Activated CD8-positive, alpha-beta memory T cell treated with anti-CD3 and anti-CD28 coated beads, Interleukin-2, amount 50 U/mL, for 4 hours (primary cell): ENCODE measurements around the gene DMRTB1.

Experiments
- DNase-seq: peaks from one replicate; pipeline ENCODE4 v3.0.0-alpha.2; 2020

Gene DMRTB1

GRCh38 chr1:53465023-53465957 is 6.1 kb downstream of the DMRTB1 start:
- no peak for DNase-seq

GRCh38 chr1:53467391-53467790 is 8.2 kb downstream of the DMRTB1 start:
- no peak for DNase-seq

- DNase-seq = no peak
Measured at GRCh38 chr1:53468374-53468773, 9.2 kb downstream of the DMRTB1 start.

DNA sequence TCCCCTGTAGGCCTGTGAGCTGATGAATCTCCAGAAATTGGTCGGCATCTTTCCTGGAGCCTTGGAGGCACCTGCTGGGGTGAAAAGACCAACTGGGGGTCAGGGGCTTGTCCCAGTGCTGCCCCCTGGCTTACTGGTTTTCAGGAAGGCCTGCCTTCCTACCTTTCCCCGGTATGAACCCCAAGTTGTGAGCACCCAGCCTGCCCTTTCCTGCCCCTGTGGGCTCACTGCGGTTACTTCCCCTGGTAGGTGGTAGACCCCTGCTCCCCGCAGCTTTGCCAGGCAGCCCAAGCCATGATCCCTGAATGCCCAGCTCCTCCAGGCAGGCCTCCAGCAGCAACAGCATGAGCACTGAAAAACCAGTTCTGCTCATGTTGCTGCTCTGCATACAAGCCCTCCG is 10.2 kb downstream of the DMRTB1 start:
- DNase-seq = no peak

GRCh38 chr1:53470155-53470554 is 11.0 kb downstream of the DMRTB1 start:
- DNase-seq = no peak

- no peak for DNase-seq
Measured at GRCh38 chr1:53470584-53470983, 11.4 kb downstream of the DMRTB1 start.

- DNase-seq = no peak
Measured at GRCh38 chr1:53471000-53471399, 11.8 kb downstream of the DMRTB1 start.

- no peak for DNase-seq
Measured at GRCh38 chr1:53473463-53473862, 14.3 kb downstream of the DMRTB1 start.

GRCh38 chr1:53475664-53476063 is 16.5 kb downstream of the DMRTB1 start:
- DNase-seq = no peak

GRCh38 chr1:53476579-53476978 is 17.4 kb downstream of the DMRTB1 start:
- DNase-seq = no peak

DNA sequence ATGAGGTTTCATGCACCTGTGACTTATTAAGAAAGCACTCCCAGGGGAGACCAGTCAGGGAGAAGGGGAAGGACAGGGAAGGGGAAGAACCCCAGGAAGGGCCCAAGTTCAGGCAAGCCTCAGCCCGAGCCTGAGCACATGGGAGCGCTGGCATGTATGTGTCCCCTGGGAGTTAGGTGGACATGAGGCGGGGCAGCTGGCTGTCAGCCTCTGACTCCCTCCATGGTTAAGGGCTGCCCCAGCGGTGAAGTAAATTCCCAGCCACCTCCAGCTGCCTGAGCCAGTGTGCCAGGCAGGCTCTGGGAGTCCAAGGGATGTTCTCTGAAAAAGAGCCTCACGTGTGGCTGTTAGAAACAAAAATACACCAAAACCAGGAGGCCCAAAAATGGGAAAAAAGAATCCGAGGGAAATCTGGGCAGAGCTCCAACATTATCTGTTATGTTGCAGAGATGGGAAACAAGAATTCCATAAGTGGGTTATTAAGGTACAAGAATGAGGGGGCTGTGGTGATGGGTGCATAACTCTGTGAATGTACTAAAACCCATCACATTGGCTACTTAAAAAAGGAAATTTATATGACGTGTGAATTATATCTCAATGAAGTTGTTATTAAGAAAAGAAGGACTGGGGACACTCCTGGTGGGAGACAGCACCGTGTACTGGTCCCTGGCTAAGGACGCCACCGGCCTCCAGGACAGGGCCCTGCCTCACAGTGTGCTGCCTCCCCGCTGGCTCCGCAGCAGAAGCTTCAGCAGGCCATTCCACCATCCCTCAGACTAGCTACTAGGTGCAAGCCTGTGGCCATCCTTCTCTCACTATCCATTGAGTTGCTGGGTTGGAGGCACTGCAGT is 18.7 kb downstream of the DMRTB1 start:
- DNase-seq = no peak

DNA sequence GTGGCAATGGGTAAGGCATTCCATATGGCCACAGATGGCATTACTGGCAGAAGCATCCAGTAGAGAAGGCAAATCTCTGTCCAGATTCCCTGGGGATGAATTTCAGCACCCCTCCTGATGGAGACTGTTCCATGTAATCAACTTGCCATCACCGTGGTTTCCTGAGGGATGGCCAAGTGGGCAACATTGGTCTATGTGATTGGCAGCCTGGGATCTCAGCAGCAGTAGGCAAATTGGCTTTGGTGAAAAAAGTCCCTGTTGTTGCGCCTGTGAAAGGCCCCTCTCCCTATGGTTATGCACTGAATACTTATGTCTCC is 19.3 kb downstream of the DMRTB1 start:
- DNase-seq = no peak

DNA sequence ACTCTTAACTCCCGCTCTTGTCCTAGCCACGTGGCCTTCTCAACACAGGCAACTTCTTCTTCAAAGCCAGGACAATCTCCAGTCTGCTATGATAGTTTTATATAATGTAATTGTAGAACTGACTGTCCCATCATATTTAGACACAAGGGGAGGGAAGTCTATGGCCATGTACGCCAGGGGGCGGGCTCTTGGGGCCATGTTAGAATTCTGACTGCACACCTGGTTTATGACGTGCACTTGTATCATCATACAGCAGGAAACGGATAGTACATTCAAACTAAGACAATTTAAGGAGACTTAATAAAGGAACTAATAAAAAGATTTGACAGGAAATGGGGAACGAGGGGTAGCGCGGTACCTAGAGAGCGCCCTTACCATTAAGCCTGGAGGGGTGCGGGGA is 21.5 kb downstream of the DMRTB1 start:
- no peak for DNase-seq

DNA sequence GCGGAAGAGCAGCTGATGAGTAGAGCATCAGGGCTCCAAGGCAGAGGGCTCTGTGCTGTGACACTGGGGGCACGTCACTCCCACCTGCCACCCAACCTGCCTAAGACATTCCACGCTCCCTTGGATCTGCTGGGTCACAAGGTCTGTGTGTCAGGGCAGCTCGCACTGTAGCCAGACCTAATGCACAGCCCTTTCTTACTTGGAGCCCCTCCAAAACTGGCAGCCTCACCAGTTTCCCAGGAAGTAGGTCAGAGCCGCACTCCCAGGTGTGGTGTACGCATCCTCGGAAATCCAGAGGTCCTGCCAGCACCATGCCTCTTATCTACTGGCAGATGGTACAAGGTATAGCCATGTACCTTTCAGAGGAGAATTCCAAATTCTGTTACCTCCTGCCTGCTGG is 22.3 kb downstream of the DMRTB1 start:
- DNase-seq = no peak

- DNase-seq = no peak
Measured at GRCh38 chr1:53482441-53483153, 23.4 kb downstream of the DMRTB1 start.

DNA sequence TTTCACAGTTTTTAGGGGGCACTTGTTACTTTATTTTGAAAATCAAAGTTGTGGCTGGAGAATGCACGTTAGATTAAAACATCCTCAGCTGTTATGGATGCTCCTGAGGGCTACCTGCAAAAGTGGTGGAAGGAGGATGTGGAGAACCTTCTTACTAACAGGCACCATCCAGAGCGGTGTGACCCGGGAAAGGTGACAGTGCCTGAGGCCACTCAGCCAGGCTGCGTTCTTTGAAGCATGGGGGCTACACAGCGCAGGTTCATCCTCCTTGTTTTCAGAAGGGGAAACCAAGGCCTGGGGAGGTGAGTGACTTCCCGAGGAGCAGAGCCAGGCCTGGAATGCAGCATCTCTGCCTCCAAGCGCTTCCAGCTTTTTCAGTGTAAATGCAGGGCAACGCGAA is 24.0 kb downstream of the DMRTB1 start:
- no peak for DNase-seq

DNA sequence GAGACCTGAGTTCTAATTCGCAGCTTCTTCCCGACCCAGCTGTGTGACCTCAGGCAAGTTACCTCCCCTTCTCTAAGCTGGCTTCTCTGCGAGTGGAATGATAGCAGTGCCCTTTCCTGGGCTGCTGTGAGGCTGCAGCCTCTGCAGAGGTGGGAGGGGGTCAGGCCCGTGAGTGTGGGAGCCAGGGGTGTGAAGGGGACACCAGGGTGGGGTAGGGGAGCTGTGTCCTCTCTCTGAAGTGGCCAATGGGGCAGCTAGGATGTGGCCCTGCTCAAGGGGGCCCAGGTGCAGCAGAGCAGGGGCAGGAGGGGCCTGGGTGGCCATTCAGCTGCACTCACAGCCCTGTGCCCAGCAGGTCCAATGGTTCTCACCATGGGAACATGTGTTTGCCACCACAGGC is 24.5 kb downstream of the DMRTB1 start:
- no peak for DNase-seq

DNA sequence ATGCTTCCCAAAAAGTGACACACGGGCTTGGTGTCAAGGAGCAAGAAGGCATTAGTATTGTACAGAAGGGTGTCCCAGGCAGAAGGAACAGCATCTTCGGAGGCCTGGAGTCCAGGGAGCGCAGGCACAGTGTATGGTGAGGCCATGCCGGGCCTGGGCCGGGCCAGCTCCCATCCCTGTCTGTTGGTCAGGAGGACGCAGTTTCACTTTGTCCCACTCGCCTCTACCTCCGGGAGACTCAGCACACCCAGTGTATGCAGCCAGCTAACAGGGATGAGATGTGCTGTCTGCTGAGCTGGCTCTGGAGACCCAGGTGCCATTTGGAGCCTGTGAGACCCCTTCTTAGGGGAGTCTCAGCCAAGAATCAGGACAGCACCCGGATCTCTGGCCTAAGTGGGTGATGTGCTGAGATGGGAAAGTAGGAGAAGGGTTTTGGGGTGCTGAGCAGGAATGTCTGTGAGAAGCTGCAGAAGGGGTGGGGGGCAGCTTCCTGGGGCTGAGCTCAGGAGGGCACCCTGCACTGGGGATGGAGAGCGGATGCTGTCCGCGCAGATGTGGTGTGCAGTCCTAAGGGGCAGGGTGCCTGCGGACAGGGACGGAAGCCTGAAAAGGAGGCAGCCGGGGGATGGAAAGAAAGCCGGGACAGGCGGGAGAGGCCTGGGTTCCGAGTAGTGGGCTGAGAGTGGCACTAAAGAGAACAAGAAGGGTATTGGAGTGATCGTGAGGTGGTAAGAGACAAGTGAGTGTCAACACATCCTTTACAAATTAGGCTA is 25.7 kb downstream of the DMRTB1 start:
- no peak for DNase-seq

GRCh38 chr1:53485478-53486394 is 26.5 kb downstream of the DMRTB1 start:
- peak; percentile 67 for DNase-seq

DNA sequence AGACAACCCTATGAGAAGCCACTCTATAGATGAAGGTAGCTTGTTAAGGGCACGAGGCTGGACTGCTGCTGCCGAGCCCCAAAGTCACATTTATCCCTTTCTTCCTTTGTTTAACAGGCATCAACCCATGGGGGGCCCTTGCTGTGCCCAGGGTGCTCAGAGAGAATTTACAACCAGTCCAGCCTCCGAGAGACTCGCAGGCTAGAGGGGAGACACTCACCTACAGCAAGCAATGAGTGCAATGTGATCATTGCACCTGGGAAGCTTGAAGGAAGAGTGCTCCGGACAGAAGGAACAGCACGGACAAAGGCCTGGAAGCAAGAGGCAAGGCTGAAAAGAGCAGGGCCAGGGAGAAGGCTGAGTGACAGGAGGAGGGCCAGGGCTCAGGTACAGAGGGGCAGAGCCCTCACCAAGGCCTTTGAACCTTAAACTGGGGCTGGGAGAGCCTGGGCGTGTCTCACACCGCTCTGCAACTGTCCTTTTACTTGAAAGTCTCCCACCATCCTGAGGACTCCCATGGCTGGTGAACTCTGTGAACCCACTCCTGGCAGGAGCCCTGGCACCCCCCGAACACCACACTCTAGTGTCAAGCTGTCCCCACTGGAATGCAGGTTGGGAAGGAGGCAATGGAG is 27.3 kb downstream of the DMRTB1 start:
- no peak for DNase-seq

GRCh38 chr1:53490351-53490750 is 31.2 kb downstream of the DMRTB1 start:
- no peak for DNase-seq
